Measurements from ENCODE around the gene IGF2BP2. TPM values are rescaled to one million over a fixed set of nuclear protein-coding genes. Genes with fewer than 3 reads are reported as not detected.

IGF2BP2 gene
- total RNA-seq (2021; ENCODE audit: unreplicated experiment) (97.8 TPM), Bru-seq, nascent RNA (percentile 95 among the genes with signal in this experiment), BruChase-seq, experiment 1, labeled RNA remaining after a 2-hour chase (percentile 88 among the genes with signal in this experiment), BruChase-seq, experiment 2, labeled RNA remaining after a 6-hour chase (percentile 90 among the genes with signal in this experiment)
- polyA plus RNA-seq (2012; ENCODE audit: insufficient read length) = 55.9 TPM
- long read RNA-seq, transcript IGF2BP2-201 (15 exons, 3,291 nt) = minor isoform, 16 of 94 reads
- long read RNA-seq, transcript IGF2BP2-202 (16 exons, 3,688 nt) = major isoform, 20 of 94 reads
- long read RNA-seq, partial matches to known transcripts = 30 of 94 reads
- long read RNA-seq, other reads (novel, unspliced or antisense) = 28 of 94 reads

DNA sequence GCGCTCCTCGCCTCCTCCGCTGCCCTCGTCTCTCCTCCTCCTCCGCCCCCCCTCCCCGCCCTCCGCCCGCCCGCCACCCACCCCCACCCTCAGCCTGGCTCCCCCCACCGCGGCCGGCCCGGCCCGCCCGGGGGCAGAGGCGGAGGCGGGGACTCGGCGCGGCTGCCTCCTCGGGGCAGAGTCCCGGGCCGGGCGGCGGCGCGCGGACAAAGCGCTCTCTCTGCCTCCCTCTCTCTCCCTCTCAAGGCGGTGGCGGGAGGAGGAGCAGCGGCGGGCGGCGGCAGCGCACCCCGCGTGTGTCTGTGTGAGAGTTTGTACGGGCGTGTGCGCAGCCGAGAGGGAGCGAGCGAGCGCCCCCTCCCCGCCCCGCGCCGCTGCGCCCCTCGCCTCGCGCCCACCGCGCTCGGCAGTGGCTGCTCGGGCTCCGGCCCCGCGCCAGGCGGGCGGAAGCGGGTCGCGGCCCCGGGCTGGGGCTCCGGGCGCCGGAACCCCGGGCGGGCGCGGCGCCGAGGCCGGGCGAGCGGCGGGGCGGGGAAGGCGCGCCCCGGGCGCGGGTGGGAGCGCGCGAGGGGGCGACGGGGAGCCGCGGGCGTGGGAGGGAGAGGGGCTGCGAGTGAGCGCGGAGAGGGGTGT is at the start of gene IGF2BP2:
TSS of gene IGF2BP2 (minus strand) at position 37 of the 633 bp plus-strand sequence. CDS start 82 bp downstream, outside the sequence.
- Histone ChIP-seq H3K27me3 (ENCODE audit: control insufficient read depth, insufficient read depth, low read length) (no peaks in the 10 kb centered on the region), H3K27ac (ENCODE audit: low read length) (peak within 1 kb of the TSS; percentile 83), H3K4me3 (ENCODE audit: low read depth in 2 of 2, low read length in 2 of 2) (peak within 1 kb of the TSS; percentile 86 to 89), H3K36me3 (ENCODE audit: control insufficient read depth, insufficient read depth, low read length) (peaks cover 8% of the 10 kb centered on the region), H3K9me3 (ENCODE audit: control insufficient read depth, insufficient read depth, low read depth, low read length) (peaks cover 11% of the 10 kb centered on the region; the same call in 1 of the 2 replicates), H3K4me1 (ENCODE audit: control insufficient read depth, insufficient read depth, low read length) (peaks cover 27% of the 10 kb centered on the region)
- TF ChIP-seq REST (IDR thresholded peaks at IDR 0.05; ENCODE audit: insufficient read depth in 1 of 2, low read depth in 2 of 2, low read length in 1 of 2) (no peak), SIN3A (IDR thresholded peaks at IDR 0.05; ENCODE audit: borderline replicate concordance, insufficient read depth, low read depth, low read length) (peak; percentile 74; the same call in 1 of the 2 replicates), CTCF (IDR thresholded peaks at IDR 0.05) (peak; percentile 35), TCF7L2 (IDR thresholded peaks at IDR 0.05; ENCODE audit: low read depth, low read length) (no peak), POLR2AphosphoS5 (IDR thresholded peaks at IDR 0.05; ENCODE audit: low read depth, low read length) (peak; percentile 57)
- intact Hi-C loops (cut with micrococcal nuclease; ENCODE audit: unreplicated experiment) (loop anchor here (10.0 kb wide), 1 partner anchor 160 kb away; no protein-coding TSS in a partner anchor), in situ Hi-C loops (cut with HindIII; ENCODE audit: low pct_unique_long_range_greater_than_20kb, low sequenced_read_pairs) (no loop called here)
- DNase-seq (ENCODE audit: low read depth, low spot score) = no peak
- no TSS peak for BruUV-seq (replicated peaks)
- ChIA-PET CTCF (interaction anchor here (0.6 kb wide), 1 partner anchor 152 kb away, joined by 3 read pairs; no protein-coding TSS in a partner anchor), POLR2A (no interaction called here)
- peak; percentile 83 for ATAC-seq

- BruUV-seq (replicated peaks) = no TSS peak
- no peak for TF ChIP-seq TCF7L2 (IDR thresholded peaks at IDR 0.05; ENCODE audit: low read depth, low read length)
- TF ChIP-seq SIN3A (IDR thresholded peaks at IDR 0.05; ENCODE audit: borderline replicate concordance, insufficient read depth, low read depth, low read length) = no peak
- no peaks in the 10 kb centered on the region for H3K27me3 ChIP-seq (ENCODE audit: control insufficient read depth, insufficient read depth, low read length)
- no peak overlapping the region for H3K27ac ChIP-seq (ENCODE audit: low read length)
- ChIA-PET CTCF (no interaction called here), POLR2A (interaction anchor here (1.1 kb wide), 1 partner anchor 9 kb away, joined by 3 read pairs; no protein-coding TSS in a partner anchor)
- no peaks in the 10 kb centered on the region for H3K36me3 ChIP-seq (ENCODE audit: control insufficient read depth, insufficient read depth, low read length)
- ATAC-seq = no peak
- in situ Hi-C loops (cut with HindIII; ENCODE audit: low pct_unique_long_range_greater_than_20kb, low sequenced_read_pairs) (no loop called here), intact Hi-C loops (cut with micrococcal nuclease; ENCODE audit: unreplicated experiment) (no loop called here)
- H3K9me3 ChIP-seq (ENCODE audit: control insufficient read depth, insufficient read depth, low read depth, low read length) = no peaks in the 10 kb centered on the region
- no peak for DNase-seq (ENCODE audit: low read depth, low spot score)
- H3K4me3 ChIP-seq (ENCODE audit: low read depth in 2 of 2, low read length in 2 of 2) = no peak overlapping the region
- no peaks in the 10 kb centered on the region for H3K4me1 ChIP-seq (ENCODE audit: control insufficient read depth, insufficient read depth, low read length)
Measured at GRCh38 chr3:185874119-185874518, 49.3 kb upstream of the IGF2BP2 start.
